Measurements from ENCODE around the gene KISS1R. TPM values are rescaled to one million over a fixed set of nuclear protein-coding genes. Genes with fewer than 3 reads are reported as not detected.
"Not testable (repeated sequence)": the region's sequence is repeated elsewhere in the genome, so short reads cannot be mapped to it uniquely, and the experiment has no call there.

The KISS1R gene
- total RNA-seq, 1 donor from 2014 or later = not detected

DNA sequence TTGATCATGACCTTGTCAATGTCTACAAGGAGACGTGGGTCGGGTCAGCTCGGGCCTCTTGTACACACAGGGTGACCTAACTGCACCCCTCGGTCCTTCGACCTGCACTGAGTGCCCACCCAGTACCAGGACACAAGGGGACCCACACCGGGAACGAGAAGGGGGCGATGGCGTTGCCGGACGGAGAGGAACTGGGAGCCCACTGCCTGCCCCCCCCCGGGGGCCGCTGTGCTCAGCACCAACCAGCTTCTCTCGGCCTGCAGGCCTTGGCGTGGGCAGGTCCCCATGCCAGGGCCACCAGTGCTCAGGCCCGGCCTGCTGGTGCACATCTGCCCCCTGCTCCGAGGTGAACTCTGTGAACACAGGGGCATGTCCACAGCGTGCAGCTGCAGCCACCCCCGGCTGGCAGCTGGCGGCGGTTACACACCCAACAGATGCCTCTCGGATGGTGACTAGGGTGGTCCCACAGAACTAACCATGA is 43.5 kb upstream of the KISS1R start:
- H3K36me3 ChIP-seq = peaks cover 34% of the 10 kb centered on the region
- H3K9me3 ChIP-seq = no peaks in the 10 kb centered on the region
- H3K27ac ChIP-seq = no peak overlapping the region
- no peak for DNase-seq
- H3K4me3 ChIP-seq = no peak overlapping the region
- ATAC-seq = no peak
- TF ChIP-seq, protein P1, sequence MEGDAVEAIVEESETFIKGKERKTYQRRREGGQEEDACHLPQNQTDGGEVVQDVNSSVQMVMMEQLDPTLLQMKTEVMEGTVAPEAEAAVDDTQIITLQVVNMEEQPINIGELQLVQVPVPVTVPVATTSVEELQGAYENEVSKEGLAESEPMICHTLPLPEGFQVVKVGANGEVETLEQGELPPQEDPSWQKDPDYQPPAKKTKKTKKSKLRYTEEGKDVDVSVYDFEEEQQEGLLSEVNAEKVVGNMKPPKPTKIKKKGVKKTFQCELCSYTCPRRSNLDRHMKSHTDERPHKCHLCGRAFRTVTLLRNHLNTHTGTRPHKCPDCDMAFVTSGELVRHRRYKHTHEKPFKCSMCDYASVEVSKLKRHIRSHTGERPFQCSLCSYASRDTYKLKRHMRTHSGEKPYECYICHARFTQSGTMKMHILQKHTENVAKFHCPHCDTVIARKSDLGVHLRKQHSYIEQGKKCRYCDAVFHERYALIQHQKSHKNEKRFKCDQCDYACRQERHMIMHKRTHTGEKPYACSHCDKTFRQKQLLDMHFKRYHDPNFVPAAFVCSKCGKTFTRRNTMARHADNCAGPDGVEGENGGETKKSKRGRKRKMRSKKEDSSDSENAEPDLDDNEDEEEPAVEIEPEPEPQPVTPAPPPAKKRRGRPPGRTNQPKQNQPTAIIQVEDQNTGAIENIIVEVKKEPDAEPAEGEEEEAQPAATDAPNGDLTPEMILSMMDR (IDR thresholded peaks at IDR 0.05) = no peak
- peaks cover 25% of the 10 kb centered on the region for H3K4me1 ChIP-seq
- intact Hi-C loops (cut with DNase I) = no loop called here
- H3K27me3 ChIP-seq (ENCODE audit: low read depth) = no peaks in the 10 kb centered on the region

- peaks cover 9% of the 10 kb centered on the region for H3K4me1 ChIP-seq
- peaks cover 37% of the 10 kb centered on the region for H3K36me3 ChIP-seq
- ATAC-seq (no peak), DNase-seq (no peak)
- no peaks in the 10 kb centered on the region for H3K27me3 ChIP-seq (ENCODE audit: low read depth)
- H3K9me3 ChIP-seq = no peaks in the 10 kb centered on the region
- intact Hi-C loops (cut with DNase I) = no loop called here
- no peak overlapping the region for H3K4me3 ChIP-seq
- H3K27ac ChIP-seq = no peak overlapping the region
- TF ChIP-seq, protein P1 (IDR thresholded peaks at IDR 0.05) = no peak
Measured at GRCh38 chr19:875265-875879, 41.8 kb upstream of the KISS1R start.

- TF ChIP-seq, protein P1 (IDR thresholded peaks at IDR 0.05) = no peak
- Histone ChIP-seq H3K4me1 (peaks cover 9% of the 10 kb centered on the region), H3K27me3 (ENCODE audit: low read depth) (no peaks in the 10 kb centered on the region), H3K9me3 (no peaks in the 10 kb centered on the region), H3K4me3 (no peak overlapping the region), H3K36me3 (peaks cover 42% of the 10 kb centered on the region), H3K27ac (no peak overlapping the region)
- DNase-seq (no peak), ATAC-seq (no peak)
- intact Hi-C loops (cut with DNase I) = no loop called here
Measured at GRCh38 chr19:876089-876488, 41.0 kb upstream of the KISS1R start.

DNA sequence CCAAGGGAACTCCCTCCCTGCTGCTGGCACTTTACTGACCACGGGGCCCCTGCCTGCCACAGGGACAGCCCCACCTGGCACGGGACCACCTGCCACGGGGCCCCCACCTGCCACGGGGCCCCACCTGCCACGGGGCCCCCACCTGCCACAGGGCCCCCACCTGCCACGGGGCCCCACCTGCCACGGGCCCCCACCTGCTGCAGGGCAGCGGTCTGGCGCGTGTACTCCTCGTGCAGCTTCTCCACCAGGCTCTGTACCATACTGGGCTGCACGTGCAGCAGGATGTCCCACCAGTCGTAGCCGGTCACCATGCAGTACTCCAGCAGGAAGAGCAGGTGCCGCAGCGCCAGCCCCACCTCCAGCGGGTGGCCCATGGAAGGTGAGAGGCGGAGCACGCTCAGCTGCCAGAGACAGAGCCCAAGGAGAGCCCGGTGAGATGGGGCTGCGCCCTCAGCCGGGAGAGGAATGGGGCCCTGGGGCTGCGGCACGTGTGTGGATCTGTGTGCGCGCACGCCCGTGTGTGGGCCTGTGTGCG is 40.3 kb upstream of the KISS1R start:
- no peak overlapping the region for H3K27ac ChIP-seq
- ATAC-seq = no peak
- peaks cover 9% of the 10 kb centered on the region for H3K4me1 ChIP-seq
- TF ChIP-seq, protein P1 (IDR thresholded peaks at IDR 0.05) = no peak
- DNase-seq = no peak
- intact Hi-C loops (cut with DNase I) = no loop called here
- H3K36me3 ChIP-seq = peaks cover 46% of the 10 kb centered on the region
- no peaks in the 10 kb centered on the region for H3K9me3 ChIP-seq
- no peak overlapping the region for H3K4me3 ChIP-seq
- H3K27me3 ChIP-seq (ENCODE audit: low read depth) = no peaks in the 10 kb centered on the region

- intact Hi-C loops (cut with DNase I); H3K4me3 ChIP-seq: not testable (repeated sequence)
- peaks cover 57% of the 10 kb centered on the region for H3K36me3 ChIP-seq
Measured at GRCh38 chr19:877992-878660, 39.0 kb upstream of the KISS1R start.

GRCh38 chr19:878751-879561 is 38.2 kb upstream of the KISS1R start:
- DNase-seq; H3K9me3 ChIP-seq; intact Hi-C loops (cut with DNase I); H3K27me3 ChIP-seq (ENCODE audit: low read depth); ATAC-seq; H3K27ac ChIP-seq; H3K4me1 ChIP-seq; H3K4me3 ChIP-seq: not testable (repeated sequence)
- peaks cover 63% of the 10 kb centered on the region for H3K36me3 ChIP-seq

More at GRCh38 chr19:877992-878660, 39.0 kb upstream of the KISS1R start:
- not testable (repeated sequence) for H3K9me3 ChIP-seq; H3K4me1 ChIP-seq; H3K27ac ChIP-seq; H3K27me3 ChIP-seq (ENCODE audit: low read depth); ATAC-seq; DNase-seq

All from lower lobe of right lung (tissue), 2 donors.